NCI-H1436 (cell line): ENCODE measurements around the gene SULT1C4.

Experiments used
- DNase-seq: peaks from one replicate; lab custom pipeline; 2025; lab: John Stamatoyannopoulos, UW

The SULT1C4 gene

DNA sequence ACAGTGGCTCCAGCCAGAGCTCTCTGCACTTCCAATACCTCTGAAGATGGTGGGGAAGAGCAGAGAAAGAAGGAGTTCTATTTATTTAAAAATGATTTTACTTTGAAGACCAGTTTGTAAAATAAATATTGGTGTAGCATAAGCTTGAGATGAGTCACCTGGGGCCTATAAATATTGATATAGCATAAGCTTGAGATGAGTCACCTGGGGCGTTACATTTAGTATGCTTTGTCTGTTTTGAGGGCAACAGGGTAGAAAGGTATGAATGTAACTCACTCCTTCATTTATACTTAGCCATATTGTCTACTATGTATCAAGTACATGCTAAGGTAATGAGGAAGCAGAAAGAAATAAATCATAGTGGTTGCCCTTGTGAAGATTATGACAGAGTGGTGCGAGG, 7.7 kb upstream of the SULT1C4 start:
- DNase-seq, result no peak

DNA sequence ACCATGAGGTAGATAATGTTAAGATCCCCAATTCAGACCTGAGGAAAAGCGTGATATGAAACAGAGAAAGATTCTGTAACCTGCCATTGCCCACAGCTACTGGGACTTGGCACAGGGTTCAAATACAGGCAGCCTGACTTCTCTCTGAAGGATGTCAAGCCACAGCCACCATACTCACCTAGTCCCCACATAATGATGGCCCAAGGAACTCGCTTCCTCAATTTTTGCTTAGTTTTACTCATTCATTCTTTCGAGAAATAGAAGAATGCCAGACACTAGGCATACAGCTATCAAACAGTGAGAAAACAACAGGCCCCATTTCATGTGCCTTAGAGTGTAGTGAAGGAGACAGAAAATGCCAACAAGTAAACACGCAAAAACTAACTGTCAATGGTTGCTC, 980 bp upstream of the SULT1C4 start:
- no peak for DNase-seq

DNA sequence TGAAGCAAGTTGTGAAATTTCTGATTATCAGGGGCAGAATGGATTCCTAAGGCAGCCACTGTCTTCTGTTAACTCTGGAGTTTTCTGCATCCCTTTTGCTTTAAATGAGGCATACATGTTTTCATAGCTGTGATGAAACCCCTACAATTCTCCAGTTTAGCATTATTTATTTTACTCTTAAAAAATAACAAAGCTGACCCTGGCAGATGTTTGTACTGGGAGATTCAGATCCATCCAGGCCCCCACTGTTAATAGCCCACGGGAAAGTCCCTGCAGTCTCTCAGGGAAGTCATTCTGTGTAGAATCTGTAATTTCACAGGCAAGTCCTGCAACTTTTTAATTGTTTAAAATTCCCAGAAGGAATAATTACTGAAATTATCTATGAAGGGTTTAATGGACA, 353 bp upstream of the SULT1C4 start:
- DNase-seq, result no peak

DNA sequence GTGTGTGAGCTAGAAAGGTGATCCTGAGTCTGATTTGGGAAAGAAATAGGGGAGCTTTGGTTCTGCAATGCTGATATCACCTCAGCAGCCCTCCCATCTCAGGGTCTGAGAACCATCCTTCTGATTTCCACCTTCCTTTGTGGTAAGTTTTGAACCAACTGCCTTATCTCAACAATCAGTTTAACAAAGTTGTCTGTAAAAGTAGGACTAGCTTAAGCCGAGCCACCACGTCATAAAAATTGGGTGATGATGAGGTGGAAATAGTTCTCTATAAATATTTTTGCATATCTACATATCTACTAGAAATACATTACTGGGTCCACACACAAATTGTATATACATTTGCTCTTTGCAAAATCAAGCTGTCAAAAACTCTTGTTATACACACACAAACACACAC, 1.1 kb downstream of the SULT1C4 start:
- DNase-seq, result no peak

DNA sequence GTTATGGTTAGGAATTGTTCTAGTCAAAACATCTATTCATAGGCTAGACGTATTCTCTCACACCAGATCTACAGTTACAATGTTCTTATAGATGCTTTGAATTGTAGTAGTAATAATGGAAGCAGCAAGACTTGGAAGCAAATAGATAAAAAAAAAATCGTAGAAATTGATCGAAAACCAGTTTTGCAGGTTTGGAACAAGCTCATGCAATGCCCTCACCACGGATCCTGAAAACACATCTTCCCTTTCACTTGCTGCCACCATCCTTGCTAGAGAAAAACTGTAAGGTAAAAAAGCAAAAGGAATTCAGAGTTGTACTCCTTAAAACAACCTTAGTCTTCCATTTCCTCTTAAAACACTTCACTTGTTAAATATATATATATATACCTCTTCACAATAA, 4.4 kb downstream of the SULT1C4 start:
- no peak for DNase-seq

DNA sequence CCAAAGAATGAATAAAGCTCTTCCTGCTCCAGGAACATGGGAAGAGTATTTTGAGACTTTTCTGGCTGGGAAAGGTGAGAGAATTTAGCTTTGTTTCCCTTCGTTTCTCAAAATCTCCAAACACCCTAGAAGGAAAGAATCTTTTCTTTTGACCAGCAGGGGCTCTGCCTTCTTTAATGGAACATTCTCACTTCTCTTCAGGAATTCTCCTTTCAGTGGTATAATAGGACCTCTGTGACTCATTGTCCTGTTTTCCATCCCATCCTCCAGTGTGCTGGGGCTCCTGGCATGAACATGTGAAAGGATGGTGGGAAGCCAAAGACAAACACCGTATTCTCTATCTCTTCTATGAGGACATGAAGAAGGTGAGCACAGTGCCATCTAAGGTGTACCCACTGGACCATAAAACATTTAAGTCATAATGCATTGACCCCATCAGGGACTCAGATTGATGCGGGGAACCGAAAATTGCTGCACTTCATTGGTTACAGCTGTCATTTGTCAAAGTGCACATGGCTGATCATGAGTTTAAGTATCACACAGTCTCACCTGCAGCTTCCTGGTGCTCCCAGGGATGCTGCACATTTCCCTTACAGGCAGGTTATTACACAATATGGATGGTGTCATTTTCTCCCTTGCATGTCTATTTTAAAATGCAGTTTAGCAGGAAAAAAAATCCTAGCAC, 5.5 kb downstream of the SULT1C4 start:
- no peak for DNase-seq

DNA sequence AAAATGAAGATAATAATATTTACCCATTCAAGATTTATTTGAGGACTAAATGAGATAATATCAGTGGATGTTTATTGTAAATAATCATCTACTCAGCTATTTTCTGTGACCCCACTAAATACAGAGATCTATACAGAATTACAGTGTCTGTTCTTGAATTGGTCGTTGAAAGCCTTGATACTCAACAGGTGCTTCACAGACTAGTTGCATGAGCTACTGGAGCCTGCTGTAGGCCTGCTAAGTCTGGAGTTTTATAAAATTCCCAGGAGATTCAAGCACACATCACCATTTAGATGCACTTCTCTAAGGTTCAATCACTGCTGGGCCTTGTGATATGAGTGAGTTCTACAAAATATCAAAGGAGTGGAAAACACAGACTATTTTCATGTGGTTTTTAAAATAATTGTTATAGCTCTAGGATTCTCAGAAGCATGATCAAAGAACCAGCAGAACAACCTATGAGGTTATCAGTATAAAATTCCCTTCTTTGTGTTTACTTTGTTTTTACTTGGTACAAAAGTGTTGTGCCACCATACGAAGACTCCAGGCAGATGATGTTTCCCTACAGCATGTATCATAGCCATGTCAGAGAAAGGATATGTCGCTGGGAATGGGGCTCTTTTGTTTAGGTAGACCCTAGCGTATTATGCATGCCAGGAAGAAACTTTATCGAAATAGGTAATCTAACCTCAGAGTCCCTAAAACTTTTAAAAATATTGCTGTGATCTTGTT, 7.1 kb downstream of the SULT1C4 start:
- no peak for DNase-seq

DNA sequence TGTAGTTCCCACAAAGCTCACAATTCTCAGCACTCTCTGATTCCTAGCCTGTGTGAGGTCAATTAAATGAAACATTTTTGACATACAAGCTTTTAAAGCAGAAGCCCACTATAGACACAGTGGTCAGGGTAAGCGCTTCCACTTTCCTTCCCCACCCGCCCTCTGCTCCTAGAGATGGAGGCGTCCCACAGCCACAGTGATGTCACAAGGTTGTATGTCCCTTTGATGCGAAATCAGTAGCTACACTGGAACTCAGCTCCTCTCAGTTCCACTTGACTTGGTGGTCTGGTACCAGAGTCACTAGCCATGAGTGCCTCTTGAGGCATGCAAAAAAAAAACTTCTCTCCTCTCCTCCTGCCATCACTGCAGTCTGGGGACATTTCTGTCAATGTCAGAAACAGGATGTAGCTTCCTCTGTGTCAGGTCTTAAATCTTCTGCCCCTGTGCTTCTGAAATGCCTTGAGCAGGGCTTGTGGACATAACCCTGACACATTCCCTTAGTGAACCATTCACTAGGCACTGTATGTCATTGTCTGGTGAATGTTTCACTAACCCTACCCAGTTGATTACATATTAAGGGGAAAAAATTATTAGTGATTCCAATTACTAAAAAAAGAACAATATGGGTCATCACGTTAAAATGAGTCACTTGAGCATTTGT, 7.8 kb downstream of the SULT1C4 start:
- DNase-seq, result no peak

DNA sequence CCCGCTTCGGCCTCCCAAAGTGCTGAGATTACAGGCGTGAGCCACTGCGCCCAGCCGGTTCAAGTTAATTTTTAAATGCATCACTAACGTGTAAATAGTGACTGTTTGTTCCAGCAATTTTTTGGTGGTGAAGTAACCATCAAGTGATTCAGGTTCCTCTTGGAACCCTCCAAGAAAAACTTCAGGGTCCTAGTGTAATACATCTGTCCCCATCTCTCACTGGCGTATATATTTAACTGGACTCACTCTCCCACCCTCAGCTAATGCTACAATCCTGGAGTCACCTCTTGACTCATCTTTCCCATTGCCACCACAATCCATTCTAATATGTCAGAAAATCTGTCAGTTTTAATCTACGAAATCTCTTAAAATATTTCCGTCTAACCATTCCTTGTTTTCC, 10.3 kb downstream of the SULT1C4 start:
- DNase-seq, result no peak

DNA sequence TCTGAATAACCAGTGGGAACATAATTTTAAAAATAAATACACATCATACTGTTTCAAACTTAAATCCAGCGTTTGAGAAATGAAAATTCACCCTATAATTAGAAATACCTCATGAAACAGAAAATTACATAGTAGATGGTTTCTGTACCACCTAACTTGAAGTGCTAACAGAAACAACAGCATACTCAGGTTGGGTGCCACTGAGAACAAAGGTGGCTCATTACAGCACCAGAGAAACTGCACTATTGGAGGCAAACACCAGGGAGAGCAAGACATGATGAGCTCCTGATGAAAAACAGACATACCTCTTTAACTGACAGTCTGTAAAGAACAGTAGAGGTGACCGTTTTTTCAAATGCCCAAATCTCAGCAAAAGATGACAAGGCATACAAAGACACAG, 12.6 kb downstream of the SULT1C4 start:
- DNase-seq, result no peak

DNA sequence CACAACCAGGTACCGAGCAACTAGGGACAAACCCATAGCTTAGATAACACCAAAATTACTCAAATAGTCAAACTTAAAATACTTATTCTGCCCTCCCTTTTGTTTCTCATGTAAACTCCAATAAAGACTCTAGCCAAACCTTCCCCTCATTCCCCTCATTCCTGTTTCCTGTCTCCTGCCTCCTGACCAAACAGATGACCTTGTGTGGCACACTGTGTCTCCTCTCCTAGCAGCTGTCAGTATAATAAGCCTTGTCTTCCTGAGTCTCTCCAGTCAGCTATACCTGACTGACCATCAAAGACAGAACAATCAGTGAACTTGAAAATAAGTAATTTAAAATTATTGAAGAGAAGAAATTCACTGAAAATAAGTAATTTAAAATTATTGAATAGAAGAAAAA, 14.3 kb downstream of the SULT1C4 start:
- DNase-seq, result no peak

DNA sequence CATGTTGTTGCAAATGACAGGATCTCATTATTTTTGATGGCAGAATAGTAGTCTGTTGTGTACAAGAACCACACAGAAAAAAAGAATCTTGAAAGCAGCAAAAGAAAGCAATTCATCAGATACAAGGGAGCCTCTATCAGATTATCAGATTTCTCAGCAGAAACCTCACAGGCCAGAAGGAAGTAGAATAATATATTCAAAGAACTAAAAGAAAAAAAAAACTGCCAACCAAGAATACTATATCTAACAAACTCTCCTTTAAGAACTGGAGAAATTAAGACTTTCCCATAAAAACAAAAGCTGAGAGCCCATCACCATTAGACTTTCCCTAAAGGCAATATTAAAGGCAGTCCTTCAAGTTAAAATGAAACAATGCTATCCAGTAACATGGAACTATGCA, 15.4 kb downstream of the SULT1C4 start:
- no peak for DNase-seq

DNA sequence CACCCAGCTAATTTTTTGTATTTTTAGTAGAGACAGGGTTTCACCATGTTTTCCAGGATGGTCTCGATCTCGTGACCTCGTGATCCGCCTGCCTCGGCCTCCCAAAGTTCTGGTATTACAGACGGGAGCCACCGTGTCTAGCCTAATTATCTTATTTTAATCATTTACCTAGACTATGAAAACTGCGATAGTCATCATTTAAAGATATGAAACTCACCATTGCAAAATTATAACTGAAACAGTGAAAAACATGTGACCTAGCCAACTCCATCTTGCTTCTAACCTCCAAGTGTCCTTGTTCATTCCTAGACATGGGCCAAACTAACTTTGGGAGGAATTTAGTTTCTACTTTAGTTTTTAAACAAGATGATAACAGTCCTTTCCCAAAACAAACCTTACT, 17.4 kb downstream of the SULT1C4 start:
- DNase-seq, result no peak

DNA sequence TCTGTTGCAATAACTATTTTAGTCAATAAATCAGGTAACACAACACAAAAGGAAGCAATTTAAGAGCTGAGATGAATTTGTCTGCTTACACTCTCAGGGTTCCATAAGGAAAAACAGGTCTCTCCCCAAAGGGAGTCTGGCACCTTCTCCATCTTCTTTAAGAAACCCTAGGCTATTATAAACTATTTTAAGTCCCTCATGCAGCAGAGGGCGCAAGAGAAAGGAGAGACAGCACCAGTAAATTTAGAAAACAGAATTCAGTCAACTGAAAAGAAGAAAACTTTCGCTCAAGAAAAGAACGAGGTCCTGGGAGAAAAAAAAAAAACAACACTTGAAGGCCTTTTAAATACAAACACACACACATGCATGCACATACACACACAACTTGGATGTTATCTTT, 19.1 kb downstream of the SULT1C4 start:
- DNase-seq, result no peak

DNA sequence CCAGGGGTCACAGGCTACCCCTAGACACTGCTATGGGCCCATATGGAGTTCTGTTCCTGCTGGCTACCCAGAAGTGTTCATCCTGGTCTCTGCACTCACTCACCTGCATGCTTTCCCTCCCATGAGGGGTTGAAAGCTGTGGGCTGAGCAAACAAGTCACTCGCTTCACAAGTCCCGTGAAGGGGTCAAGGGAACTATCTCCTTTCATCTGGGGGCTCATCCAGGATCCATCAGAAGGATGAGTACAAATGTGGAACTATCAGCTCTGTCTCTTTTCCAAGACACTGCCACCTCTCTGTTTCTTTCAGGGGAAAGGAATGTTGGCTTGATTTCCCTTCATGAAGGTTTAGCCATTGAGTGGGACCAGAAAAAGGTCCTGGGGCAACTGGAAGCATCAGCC, 21.7 kb downstream of the SULT1C4 start:
- DNase-seq, result no peak

DNA sequence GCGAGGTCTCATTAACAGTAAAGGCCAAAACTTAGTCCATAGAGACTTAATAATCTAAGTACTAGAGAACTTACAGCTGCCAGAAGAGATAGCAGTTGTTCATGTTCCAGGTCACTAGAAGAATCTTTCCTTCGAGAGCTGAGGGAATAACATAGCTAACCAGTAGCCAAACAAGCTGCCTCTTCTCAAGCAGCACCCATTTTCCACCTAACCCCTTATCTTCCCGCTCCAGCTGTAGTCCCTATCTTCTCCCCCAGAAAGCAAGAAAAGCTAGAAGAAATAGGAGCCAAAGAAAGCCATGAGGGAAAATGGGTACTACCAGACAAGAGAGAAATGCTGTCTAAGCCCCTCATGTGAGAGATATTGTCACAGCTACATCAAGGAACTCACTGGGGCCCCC, 24.0 kb downstream of the SULT1C4 start:
- DNase-seq, result no peak

DNA sequence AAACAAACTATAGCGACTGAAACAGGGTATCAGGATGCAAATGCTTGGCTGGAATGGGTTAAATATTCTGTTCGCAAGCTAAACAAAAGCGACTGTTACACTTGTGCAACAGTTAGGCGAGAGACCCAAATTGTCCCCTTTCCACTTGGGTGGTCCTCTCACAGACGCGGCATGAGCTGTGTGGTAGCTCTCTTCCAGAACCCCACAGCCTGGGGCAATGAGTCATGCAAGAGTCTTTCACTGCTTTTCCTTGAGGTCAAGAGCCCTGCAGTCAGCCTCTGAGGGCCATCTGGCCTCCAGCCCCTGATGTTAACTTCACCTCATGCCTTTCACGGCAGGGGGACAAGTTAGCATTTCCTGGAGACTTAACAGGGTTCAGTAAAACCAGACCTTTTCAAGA, 25.7 kb downstream of the SULT1C4 start:
- no peak for DNase-seq

DNA sequence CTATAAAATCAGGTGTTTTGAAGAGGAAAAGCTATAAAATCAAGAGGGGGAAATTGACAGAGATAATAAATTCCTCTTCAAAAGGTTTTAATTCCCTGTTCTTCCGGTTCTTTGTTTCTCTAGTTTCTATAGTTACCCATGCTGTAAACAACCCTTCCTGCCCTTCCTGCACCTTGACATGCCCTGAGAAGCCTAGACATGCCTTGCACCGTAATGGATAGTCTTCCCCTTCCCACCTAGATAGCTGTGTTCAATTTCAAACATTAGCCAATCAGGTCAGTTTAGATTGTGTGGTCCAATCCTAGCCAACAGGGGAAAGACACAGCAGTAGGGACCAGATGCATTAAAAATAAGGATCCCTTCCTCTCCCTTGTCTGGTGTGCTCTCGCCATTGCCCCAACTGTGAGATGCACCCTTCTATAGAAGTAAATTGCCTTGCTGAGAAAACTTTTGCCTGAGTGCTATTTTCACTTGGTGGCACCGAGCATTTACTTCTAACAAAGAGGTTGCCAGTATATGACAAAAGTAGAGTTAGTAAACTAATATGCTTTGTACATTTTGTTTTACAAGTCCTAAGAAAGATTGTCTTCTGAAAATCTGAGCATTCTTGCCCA, 27.1 kb downstream of the SULT1C4 start:
- DNase-seq, result no peak

DNA sequence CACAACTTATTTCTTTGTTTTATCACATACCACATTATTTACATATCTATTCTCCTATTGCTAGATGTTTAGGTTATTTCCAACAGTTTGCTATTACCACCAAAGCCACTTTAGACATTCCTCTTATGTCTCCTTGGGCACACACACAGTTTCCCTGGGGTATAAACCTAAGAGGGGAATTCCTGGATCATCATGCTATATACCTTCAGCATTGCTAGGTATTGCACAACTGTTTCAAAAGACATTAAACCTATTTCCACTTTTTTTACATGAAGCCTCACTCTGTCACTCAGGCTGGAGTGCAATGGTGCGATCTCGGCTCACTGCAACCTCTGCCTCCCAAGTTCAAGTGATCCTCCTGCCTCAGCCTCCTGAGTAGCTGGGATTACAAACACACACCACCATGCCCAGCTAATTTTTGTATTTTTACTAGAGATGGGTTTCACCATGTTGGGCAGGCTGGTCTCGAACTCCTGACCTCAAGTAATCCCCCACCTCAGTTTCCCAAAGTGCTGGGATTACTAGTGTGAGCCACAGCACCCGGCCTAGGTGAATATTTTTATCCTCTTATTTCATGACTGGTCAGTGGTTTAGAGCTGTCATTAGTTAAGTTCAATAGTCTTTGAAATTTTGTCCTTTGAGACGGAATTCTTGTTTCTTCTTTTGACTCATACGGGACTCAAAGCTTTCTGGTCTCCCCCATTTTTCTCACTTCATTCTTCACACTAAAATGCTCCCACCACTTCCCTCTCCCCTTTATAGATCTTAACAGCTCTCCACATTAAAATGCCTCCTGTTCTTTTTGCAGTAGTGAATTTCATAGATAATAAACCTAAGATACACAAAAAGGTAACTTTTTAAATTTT, 30.3 kb downstream of the SULT1C4 start:
- no peak for DNase-seq

DNA sequence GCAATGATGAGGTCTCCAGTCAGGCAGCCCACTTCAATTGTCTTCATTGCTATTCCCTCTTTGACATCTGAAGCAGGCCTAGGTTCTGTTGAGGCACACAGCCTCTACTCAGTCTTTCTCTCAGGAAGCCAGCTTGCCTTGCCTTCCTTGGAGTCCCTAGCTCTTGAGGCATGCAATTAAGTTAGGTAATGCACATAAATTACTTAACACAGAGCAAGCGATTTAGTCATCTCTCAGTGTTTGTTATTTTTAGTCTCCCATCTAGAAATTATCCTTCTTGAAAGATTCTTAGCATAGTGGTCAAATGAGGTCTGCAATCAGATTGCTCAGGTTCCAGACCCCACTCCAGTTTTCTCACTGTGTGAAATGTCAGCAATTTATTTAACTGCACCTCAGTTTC, 32.0 kb downstream of the SULT1C4 start:
- DNase-seq, result no peak

DNA sequence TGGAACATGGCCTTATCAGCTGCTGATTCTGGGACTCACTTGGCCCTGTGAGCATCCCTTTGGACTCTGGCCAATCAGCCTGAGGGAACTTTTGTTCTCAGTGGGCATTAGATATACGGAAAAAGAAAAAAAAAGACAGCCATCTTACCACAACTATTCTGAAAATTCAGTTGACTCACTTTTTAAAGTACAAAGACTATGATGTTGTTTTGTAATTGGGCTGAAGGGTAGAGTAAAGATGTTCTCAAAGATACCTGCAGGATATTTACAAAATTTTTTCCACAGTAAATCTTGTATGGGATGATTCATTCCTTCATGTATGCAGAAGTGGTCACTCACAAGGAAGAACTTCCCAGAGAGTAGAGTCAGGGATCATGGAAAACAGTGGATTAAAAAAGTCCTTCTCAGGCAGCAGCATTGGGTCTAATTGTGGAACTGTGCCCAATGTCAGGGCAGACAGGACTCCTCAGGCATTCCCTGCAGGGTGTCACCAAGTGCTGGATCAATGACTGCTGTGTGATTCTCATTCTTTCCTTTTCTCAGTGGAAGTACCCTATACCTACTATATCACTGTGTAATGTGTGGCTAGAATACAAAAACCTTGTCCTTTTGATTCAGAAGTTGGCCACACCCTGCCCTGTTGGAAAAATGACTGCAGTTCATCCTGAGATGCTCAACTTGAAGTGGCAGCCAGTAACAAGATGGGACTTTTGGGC, 35.4 kb downstream of the SULT1C4 start:
- DNase-seq, result no peak
